AML-193 (cell line): ENCODE results near the gene KIF13A.
"Not testable (repeated sequence)": the region's sequence is repeated elsewhere in the genome, so short reads cannot be mapped to it uniquely, and the experiment has no call there.

ENCODE experiments used
- DNase-seq, 2 experiments: peaks; one replicate each; lab custom pipeline; 2025; lab: John Stamatoyannopoulos, UW

Gene KIF13A

DNA sequence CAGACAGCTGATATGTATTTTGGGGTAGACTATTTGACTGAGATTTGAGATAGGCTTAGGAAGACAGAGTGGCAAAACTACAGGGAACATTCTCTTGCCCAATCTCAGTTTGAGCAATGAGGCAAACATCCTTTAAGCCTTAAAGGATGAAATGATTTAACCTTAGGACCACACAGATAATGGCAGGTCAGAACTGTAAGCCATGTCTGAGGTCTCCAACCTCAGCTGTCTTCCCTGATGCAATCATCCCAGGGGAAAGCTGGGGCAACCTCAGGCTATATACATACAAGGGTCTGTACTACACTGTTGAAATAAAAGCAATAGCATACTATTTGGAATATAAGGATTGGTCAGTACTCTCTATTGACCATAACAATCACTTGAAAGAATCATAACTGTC lies 196.9 kb downstream of the KIF13A start:
- no peak for DNase-seq

DNA sequence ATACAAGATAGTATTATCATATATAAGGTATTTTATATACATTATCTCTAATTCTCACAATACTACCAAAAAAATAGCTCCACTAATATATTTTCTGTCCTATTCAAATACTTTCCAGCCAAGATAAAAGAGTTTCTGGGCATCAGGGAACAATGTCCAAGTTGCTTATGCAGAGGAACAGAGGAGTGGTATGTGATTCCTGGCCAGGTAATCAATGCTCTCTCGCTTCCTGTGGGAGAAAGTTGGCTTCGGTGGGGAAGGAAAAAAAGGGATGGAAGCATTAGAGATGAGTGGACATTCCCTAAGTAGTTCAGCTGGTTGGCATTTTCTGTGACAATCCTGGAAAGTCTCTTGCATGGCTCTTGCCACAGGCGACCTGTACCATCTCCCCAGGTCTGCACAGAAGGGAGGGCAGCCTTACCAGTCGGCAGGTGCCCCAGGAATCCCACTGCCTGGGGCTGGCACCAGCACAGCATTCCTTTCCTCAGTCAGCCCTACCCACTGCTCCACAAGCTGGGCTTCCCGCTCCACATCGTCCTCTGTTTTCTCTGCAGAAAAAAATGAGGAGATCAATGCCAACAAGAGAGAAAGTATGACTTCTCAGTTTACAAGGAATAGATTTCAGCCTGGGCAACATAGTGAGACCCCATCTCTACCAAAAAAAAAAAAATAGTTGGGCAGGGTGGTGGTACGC lies 202.2 kb downstream of the KIF13A start:
- DNase-seq = no peak

DNA sequence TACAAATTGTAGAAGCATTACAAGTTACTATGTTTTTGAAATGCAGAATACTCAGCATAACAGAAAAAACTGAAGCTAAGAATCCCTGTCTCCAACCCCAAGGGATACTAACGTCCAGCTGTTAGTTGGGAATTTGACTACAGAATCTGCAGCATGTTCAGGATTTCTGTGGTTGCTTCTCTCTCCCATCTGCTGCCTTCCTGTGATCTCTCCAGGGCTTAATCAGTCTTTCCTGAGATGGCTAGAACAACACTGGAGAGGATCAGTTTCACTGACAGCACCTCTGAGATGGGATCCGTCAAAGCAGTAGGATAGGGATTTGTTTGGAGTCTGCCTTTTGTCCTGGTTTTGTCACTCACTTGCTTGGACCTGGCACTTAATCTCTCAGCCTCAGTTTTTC lies 207.4 kb downstream of the KIF13A start:
- no peak for DNase-seq

DNA sequence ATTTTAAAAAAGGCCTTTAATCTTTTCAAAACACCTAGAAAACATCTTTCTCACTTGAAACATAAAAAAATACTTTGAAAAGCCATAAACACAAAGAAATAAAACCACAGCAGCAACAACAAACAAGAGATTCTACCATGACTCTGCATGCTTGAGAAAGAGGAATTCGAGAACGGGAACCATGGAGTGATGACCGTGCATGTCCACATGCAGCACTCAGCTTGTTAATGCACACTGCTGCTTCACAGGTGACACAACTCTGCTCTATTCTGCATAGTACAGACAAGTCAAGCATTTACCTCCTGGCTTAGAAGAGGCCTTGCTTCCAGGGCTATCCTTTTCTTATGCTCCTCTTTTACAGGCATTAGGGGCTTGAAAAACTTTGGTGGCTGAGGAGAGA lies 215.8 kb downstream of the KIF13A start:
- no peak for DNase-seq

DNA sequence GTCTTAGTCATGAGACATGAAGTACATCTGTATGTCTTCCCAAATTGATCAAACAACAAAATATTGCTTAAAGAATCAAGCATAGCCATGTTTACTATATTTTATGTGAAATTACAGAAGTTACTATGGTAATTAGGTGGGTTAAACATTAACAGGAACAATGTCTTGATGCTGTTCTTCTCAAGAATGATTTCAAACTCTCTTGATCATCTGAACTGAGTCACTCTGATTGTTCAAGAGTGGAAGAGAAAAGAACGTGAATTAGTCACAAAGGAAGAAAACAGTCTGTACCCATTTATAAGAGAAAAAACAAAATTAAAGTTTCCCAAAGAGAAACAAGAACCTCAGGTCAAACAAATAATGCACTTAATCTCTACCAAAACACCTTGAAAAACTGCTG lies 218.6 kb downstream of the KIF13A start:
- DNase-seq = no peak

DNA sequence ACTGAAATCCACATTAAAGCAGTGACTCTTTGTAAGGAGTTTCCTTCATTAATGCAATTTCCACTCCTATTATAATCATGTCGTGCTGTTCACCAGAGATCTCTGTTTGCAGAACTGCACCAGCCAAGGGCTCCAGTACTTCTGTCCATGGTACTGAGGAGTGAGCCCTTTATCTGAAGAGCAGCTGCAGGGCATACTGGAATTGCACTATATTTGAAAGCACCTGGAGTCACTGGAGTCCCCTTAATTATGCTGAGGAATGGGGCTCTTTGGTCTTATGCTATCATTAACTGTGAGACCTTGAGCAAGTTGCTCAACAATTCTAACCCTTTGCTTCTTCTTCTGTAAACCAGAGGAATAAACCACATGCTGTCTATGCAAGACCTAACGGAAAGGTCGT lies 219.0 kb downstream of the KIF13A start:
- no peak for DNase-seq

DNA sequence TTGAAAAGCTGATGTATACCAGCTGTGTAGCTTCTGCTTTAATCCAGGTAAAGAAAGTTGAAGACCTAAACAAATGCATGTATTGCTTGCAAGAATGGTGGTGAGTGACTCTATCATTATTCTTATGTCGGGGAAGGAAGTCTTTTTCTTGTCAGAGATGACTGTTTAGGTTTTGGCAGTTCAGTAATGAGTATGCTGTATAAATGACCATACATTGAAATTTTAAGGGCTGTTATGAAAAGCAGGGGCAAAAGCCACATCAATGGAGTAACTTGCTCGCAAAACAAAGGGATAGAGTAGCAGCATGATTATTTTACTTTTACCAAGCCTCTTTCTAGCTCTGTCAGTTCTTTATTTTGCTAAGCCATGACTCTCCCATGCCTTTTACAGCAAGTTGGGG lies 224.8 kb downstream of the KIF13A start:
- no peak for DNase-seq

DNA sequence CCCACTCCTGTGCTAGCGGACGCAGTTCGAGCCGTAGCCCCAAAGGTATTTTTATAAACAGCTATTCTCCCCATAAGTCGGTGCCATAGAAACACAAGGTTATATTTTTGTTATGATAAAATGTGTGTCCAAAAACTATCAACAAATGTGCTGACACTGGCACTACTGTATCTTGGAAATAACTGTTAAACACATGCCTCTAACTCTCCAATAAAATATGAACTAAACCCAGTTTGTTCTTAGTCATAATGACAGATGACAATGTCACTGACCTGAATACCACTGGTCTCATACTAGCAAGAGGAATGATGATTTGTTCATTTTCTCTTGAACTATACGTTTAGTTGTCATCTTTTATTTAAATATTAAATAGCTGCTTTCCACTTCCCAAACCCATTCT lies 229.3 kb downstream of the KIF13A start:
- DNase-seq = no peak

DNA sequence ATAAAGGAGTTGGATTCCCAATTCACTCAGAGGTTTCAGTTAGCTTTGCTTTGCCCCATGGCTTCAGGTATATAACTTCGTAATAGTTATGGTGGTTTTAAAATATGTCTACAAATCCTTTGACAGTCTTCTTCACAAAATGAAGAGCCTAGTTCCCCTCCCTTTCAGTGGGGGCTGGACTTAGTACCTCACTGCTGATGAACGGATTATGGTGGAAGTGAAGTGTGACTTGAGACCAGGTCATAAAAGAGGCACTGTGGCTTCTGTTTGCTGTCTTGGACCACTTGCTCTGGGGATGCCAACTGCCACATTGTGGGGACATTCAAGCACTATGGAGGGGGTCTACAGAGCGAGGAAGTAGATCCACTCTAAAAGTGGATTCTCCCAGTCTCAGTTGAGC lies 233.2 kb downstream of the KIF13A start:
- DNase-seq = no peak

DNA sequence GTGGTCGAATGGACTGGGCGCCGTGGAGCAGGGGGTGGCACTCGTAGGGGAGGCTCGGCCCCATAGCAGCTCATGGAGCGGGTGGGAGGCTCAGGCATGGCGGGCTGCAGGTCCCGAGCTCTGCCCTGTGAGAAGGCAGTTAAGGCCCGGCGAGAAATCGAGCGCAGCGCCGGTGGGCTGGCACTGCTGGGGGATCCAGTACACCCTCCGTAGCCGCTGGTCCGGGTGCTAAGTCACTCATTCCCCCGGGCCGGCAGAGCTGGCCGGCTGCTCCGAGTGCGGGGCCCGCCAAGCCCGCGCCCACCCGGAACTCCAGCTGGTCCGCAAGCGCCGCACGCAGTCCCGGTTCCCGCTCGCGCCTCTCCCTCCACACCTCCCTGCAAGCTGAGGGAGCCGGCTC lies 242.1 kb downstream of the KIF13A start:
- not testable (repeated sequence) for DNase-seq

DNA sequence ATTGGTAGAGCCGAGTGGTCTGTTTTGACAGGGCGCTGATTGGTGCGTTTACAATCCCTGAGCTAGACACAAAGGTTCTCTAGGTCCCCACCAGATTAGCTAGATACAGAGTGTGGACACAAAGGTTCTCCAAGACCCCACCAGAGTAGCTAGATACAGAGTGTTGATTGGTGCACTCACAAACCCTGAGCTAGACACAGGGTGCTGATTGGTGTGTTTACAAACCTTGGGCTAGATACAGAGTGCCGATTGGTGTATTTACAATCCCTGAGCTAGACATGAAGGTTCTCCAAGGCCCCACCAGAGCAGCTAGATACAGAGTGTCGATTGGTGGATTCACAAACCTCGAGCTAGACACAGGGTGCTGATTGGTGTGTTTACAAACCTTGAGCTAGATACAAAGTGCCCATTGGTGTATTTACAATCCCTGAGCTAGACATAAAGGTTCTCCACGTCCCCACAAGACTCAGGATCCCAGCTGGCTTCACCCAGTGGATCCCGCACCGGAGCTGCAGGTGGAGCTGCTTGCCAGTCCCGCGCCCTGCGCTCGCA lies 242.6 kb downstream of the KIF13A start:
- not testable (repeated sequence) for DNase-seq

DNA sequence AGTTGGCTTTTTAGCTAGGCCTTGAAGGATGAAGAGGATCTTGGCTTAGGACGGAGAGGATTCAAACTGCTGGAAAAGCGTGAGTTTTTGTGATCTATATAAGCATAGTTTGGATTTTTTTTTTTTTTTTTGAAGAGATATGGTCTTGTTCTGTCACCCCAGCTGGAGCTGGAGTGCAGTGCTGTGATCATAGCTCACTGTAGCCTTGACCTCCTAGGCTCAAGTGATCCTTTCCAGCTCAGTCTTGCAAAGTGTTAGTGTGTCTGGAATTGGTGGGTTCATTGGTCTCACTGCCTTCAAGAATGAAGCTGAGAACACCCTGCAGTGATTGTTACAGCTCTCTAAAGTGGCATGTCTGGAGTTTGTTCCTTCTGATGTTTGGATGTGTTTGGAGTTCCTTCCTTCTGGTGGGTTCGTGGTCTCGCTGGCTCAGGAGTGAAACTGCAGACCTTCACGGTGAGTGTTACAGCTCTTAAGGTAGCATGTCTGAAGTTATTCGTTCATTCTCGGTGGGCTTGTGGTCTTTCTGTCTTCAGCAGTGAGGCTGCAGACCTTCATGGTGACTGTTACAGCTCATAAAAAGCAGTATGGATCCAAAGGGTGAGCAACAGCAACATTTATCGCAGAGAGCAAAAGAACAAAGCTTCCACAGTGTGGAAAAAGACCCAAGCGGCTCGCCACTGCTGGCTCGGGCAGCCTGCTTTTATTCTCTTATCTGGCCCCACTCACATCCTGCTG lies 243.2 kb downstream of the KIF13A start:
- no peak for DNase-seq

DNA sequence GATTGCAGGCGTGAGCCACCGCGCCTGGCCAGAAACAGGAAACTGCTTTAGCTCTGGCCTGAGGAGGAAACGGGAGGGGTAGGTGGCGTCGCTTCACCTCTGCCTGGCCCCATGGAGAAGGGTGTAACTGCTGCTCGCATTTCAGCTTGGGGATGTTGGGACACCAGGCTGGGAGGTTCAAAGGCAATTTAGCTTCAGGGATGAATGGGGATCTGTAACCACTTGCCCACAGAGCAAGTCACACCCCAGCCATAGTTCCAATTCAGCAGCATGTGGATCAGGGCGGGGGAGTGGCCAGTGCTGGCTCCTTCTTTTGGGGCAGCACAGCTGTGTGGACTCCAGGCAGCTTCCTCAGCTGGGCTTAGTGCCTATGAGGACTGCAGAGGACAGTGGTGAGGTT lies 245.9 kb downstream of the KIF13A start:
- no peak for DNase-seq

DNA sequence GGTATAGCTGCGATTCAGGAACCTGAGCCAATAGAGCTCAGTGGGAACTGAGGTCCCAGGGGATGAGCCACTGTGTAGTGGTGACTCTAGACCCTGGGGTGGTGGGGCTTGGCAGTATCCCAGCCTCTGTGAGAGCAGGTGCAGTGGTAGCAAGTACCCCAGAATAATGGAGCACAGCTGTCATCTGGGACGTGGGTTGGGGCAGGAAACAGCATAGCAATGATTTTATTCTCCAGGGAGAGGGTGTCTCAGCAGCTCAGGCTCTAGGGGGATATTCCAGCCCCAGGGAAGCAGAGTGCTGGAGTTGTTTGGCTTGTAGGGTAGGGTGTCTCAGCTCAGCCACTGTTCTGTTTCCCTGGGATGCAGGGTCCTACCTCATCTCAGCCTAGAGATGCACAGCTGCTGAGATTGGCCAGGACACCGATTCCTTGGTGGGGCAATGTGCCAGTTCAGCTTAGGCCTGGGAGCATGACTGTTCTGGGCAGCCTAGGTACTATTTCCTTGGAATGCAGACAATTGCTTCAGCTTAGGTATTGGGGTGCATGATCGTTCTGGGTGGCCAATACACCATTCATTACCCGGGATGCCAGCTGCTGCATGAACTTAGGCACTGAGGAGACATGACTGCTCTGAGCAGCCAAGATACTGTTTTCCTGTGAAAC lies 246.7 kb downstream of the KIF13A start:
- DNase-seq = no peak

DNA sequence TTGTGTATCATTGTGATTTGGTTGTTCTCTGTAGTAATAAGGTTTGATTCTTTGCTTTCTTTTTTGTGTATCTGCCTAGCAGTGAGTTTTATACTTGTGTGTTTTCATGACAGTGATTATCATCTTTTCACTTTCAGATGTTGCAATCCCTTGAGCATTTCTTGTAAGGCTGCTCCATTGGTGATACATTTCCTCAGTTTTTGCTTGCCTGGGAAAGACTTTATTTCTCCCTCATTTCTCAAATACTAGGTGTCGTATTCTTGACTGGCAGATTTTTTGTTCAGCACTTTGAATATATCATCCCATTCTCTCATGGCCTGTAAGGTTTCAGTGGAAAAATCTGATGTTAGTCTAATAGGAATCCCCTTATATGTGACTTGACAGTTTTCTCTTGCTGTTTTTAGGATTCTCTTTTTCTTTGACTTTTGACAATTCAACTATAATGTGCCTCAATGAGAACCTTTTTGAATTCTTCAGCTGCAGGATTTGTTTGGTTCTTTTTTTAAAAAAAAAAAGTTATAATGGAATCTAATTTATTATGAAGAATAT lies 249.7 kb downstream of the KIF13A start:
- no peak for DNase-seq

DNA sequence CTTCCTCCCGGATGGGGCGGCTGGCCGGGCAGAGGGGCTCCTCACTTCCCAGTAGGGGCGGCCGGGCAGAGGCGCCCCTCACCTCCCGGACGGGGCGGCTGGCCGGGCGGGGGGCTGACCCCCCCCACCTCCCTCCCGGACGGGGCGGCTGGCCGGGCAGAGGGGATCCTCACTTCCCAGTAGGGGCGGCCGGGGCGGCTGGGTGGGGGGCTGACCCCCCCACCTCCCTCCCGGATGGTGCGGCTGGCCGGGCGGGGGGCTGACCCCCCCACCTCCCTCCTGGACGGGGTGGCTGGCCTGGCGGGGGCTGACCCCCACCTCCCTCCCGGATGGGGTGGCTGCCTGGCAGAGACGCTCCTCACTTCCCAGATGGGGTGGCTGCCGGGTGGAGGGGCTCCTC lies 252.1 kb downstream of the KIF13A start:
- DNase-seq = not testable (repeated sequence)

DNA sequence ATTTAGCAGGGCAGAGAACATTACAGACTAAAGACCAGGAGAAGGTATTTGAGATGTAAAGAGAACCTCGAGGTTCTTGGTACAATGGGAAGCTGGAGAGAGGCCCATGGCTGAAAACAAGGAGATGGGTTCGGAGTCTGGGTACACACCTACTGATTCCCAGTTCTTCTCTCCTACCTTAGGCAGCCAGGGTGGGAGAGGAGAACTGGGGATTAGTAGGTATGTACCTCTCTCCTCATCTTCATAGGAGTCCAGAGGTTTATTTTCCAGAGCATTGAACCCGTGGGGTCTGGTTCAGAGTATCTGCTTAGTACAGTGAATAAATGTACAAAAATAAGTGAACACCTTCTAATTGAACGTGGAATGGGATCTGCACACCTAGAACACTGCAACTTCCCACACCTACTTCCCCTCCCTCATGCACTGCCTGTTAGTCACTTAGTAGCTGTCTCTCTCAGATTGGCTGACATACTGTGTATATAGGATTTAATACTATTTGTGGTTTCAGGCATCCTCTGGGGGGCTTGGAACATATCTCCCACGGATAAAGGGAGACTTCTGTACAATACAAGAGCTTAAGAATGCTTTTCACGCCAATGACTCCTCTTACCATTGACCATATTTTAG lies 257.2 kb downstream of the KIF13A start:
- no peak for DNase-seq

DNA sequence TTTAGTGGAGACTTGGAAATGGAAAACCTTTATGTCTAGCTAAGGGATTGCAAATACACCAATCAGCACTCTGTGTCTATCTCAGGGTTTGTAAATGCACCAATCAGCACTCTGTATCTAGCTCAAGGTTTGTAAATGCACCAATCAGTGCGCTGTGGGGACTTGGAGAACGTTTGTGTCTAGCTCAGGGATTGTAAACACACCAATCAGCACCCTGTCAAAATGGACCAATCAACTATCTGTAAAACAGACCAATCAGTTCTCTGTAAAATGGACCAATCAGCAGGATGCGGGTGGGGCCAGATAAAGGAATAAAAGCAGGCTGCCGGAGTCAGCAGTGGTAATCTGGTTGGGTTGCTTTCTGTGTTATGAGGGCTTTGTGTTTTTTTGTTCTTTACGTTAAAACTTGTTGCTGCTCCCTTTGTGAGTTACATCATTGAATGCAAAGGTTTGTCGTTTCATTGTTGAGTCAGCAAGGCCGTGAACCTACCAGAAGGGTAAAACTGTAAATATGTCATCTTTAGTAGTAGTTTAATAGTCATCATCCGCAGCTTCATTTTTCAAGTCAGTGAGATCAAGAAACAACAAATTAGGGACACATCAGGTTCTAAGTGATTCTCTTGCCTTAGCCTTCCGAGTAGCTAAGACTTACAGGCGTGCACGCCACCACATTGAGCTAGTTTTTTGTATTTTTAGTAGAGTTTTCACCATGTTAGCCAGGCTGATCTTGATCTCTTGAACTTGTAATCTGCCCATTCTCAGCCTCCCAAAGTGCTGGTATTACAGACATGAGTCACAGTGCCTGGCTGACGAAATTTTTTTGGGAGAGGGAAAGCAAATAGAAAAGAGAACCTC lies 258.0 kb downstream of the KIF13A start:
- DNase-seq = no peak

DNA sequence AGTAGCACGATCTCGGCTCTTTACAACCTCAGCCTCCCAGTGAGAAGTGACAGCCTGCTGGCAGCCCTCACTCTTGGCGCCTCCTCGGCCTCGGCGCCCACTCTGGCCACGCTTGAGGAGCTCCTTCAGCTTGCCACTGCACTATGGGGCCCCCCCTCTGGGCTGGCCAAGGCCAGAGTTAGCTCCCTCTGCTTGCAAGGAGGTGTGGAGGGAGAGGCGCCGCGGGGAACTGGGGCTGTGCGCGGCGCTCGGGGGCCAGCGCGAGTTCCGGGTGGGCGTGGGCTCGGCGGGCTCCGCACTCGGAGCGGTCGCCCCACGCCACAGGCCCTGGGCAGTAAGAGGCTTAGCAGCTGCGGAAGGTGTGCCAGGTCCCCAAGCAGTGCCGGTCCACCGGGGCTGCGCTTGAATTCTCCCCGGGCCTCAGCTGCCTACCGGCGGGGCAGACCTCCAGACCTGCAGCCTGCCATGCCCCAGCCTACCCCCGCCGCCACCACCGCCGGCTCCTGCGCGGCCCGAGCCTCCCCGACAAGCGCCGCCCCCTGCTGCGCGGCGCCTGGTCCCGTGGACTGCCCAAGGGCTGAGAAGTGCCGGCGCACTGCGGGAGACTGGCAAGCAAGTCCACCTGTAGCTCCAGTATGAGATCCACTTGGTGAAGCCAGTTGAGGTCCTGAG lies 258.7 kb downstream of the KIF13A start:
- DNase-seq = no peak

DNA sequence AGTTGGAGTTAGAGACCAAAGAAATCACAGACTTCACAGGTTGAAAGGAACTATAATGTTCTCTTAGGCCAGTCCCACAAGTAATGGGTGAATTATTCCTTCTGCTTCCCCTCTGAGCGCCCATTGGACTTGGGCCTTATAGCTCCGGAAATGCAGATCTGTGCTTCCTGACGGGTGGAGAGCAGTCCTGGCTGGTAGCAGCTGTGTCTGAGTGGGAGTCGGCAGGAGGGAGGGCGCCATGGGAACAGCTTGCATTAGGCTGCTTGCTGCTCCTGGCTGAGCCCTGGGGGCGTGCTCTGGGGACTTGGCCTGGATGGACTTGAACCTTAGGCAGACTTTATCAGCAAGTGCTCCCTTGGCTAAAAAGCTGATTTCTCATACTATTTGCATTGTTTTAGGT lies 262.4 kb downstream of the KIF13A start:
- no peak for DNase-seq

DNA sequence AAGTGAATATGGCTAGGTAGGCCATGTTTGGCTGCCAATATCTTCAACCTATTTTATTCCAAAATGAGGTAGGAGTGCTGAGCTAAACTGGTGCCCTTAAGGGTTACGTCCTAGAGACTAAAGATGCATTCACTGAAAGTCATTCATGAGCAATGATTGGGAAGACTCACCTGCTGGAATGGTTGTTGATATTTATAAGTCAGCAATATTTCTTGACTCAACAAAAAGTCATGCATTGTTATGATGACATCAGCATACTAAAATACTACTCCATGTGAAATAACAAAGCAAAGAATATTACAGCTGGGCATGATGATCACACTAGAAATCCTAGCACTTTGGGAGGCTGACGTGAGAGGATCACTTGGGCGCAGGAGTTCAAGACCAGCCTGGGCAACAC lies 263.1 kb downstream of the KIF13A start:
- no peak for DNase-seq
